GM18520 (cell line): ENCODE measurements around the gene ZNF484.

Source experiments
- ATAC-seq: cut with Tn5 transposase; IDR thresholded peaks from one replicate; pipeline ENCODE4 v1.9.1; 2021; ENCODE audit not compliant: unreplicated experiment

The ZNF484 gene

GRCh38 chr9:92795598-92796336 is 82.1 kb downstream of the ZNF484 start:
- ATAC-seq, result no peak
